Pons (tissue), 1 donor: ENCODE data around the gene MARS1.
"Not testable (repeated sequence)": the region's sequence is repeated elsewhere in the genome, so short reads cannot be mapped to it uniquely, and the experiment has no call there.

Experiments used
- DNase-seq: peaks from one replicate; pipeline ENCODE4 v3.0.0-alpha.2; 2016; ENCODE audit warnings: low spot score

Gene MARS1

DNA sequence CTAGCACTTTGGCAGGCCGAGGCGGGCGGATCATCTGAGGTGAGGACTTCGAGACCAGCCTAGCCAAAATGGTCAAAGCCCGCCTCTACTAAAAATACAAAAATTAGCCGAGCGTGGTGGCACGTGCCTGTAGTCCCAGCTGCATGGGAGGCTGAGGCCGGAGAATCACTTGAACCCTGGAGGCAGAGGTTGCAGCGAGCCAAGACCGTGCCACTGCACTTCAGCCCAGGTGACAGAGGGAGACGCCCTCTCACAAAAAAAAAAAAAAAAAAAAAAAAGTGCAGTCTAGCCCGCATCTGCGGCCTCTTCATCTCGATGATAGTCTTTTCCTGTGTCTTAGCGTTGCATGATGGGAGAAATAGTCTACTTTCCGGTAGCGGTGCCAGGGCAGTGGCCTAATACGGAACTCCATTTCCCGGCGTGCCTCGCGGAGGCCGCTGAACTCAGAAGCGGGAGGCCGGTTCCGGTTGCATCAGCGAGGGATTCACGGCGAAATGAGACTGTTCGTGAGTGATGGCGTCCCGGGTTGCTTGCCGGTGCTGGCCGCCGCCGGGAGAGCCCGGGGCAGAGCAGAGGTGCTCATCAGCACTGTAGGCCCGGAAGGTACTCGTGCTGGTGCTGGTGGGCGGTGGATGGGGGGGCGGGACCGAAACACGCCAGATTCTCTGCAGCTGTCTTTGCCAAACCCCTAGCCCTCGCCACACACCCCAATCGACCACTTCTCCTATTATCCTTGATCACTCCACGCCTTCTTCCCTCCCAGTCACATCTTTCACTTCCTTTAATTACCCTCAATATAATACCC lies at the start of gene MARS1:
Gene MARS1, plus strand, starts transcription at position 472 of the 805 bp plus-strand sequence. Its CDS starts 23 bp downstream, at position 495.
- DNase-seq = peak; percentile 98

GRCh38 chr12:57438400-57438799 lies 49.5 kb upstream of the MARS1 start:
- DNase-seq = no peak

GRCh38 chr12:57439762-57440266 lies 48.1 kb upstream of the MARS1 start:
- no peak for DNase-seq

DNA sequence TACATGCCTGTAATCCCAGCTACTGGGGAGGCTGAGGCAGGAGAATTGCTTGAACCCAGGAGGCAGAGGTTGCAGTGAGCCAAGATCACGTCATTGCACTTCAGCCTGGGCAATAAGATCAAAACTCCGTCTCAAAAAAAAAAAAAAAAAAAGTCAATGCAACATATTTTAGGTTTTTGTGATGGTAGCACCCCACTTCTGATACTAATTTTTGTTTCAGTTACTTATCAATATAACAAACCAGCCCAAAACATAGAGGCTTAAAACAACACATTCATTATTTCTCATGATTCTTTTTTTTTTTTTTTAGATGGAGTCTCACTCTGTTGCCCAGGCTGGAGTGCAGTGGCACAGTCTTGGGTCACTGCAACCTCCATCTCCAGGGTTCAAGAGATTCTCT lies 46.5 kb upstream of the MARS1 start:
- DNase-seq = not testable (repeated sequence)

DNA sequence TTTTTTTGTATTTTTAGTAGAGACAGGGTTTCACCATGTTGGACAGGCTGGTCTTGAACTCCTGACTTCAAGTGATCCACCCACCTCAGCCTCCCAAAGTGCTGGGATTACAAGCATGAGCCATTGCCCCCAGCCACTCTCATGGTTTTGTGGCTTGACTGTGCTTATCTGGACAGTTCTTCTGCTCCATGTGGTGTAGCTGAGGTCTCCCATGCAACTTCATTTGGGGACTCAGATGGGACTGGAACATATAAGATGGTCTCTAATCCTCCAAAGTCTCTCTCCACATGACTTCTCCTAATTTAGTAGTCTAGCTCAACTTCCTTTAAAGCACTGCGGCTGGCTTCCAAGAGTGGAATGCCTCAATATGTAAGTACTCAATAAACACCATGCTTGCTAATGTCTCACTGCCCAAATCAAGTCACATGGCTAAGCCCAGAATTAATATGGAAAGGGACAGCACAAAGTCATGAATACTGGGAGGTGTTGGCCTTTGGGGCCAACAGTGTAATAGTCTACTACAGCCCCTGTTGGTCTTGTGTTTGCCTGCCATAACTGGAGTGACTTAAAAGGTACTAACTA lies 45.9 kb upstream of the MARS1 start:
- no peak for DNase-seq

- not testable (repeated sequence) for DNase-seq
These were observed 43.5 kb upstream of the MARS1 start for GRCh38 chr12:57444337-57444736.

DNA sequence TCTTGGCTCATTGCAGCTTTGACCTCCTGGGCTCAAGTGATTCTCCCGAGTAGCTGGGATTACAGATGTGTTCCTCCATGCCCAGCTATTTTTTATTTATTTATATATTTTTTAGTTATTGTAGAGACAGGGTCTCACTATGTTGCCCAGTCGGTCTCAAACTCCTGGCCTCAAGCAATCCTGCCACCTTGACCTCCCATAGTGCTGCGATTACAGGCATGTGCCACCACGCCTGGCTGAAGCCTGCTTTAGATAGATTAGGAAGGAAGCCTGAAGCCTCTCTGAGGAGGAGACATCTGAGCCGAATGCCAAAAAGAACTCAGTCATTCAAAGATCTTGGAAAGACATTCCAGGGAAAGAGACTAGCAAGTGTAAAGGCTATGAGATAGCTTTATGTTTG lies 43.1 kb upstream of the MARS1 start:
- no peak for DNase-seq

- no peak for DNase-seq
These were observed 41.4 kb upstream of the MARS1 start for GRCh38 chr12:57446292-57446960.

DNA sequence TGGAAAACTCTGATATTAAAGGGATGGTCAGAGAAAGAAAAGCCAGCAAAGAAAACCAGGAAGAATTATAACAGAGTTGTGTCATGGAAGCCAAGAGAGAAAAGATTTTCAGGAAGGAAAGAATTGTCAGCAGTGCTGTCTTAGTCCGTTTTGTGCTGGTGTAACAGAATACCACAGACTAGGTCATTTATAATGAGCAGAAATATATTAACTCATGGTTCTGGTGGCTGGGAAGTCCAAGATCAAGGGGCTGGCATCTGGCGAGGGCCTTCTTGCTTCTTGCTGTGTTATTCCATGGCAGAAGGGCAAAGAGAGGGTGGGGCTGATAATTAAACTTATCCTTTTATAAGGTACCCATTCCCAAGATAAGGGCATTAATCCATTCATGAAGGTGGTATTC lies 39.2 kb upstream of the MARS1 start:
- no peak for DNase-seq

- no peak for DNase-seq
These were observed 38.5 kb upstream of the MARS1 start for GRCh38 chr12:57449375-57449774.

DNA sequence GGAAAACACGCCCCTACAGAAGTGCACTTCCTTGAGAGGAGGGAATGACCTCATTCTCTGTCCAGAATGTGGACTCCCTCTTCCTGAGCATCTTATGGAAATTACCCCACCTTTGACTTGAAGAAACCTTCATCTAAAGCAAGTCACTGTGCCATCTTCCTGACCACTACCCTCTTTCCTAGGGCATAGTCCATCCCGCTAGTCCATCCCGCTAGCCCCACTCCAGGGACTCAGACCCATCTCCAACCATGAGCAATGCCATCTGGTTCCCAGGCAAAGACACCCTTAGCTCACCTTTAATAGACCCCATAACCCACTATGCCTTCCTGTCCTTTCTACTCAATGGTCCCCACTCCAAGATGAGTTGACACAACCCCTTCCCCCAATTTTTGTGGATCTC lies 37.8 kb upstream of the MARS1 start:
- DNase-seq = no peak

GRCh38 chr12:57451233-57451778 lies 36.6 kb upstream of the MARS1 start:
- DNase-seq = no peak

DNA sequence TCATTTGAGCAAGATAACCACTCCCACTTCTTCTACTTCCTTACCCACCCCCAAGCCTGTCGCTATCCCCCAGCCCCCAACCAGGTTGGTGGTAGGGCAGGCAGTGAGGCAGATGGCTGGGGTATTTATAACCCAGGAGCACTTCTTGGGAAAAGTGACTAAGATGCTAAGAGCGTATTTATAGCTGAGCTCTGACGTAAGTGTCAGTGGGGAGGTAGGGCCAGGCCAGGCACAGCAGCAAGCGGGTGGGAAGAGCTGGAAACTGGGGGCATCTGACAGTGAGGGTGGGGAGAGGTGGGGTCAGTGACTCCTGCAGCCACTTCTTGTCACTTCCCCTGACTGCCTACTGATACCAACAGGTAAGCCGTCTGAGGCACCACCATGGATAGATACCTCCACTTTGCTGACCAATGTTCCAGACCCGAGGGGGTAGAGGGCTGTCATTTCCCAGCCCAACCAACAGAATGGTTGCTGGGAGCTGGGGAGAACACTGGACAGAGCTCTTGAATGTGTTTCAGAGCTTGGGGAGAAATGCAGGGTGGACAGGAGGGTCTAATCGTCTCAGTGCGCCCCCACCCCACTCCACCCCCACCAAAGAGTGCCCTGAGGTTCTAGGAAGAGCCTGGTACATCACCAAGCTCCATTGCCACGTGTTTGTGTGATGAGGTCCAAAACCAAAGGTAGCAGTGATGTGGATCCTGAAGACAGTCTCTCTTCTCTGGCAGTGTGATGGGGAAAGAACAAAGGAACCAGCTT lies 35.5 kb upstream of the MARS1 start:
- no peak for DNase-seq

GRCh38 chr12:57452937-57453509 lies 34.8 kb upstream of the MARS1 start:
- DNase-seq = peak; percentile 64

GRCh38 chr12:57454213-57454565 lies 33.7 kb upstream of the MARS1 start:
- no peak for DNase-seq

GRCh38 chr12:57454566-57455373 lies 33.1 kb upstream of the MARS1 start, which contains the start of gene INHBE:
TSS of gene INHBE (plus strand) at chr12:57455307. CDS start at chr12:57455537, 230 bp downstream.
- no peak for DNase-seq

DNA sequence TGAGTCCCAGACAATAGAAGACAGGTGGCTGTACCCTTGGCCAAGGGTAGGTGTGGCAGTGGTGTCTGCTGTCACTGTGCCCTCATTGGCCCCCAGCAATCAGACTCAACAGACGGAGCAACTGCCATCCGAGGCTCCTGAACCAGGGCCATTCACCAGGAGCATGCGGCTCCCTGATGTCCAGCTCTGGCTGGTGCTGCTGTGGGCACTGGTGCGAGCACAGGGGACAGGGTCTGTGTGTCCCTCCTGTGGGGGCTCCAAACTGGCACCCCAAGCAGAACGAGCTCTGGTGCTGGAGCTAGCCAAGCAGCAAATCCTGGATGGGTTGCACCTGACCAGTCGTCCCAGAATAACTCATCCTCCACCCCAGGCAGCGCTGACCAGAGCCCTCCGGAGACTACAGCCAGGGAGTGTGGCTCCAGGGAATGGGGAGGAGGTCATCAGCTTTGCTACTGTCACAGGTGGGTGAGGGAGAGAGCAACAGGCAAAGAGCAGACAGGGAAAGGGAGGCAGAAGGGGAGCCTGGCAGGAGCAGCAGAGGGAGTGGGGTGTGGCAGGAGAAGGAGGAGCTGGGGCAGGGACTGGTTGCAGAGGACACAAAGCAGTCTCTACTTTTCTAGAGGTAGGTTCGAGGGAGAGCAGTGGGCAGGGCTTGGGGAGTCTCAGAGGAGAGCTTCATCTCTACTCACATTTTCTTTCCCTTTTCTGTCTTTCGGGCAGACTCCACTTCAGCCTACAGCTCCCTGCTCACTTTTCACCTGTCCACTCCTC lies 32.3 kb upstream of the MARS1 start:
- no peak for DNase-seq

GRCh38 chr12:57456145-57456700 lies 31.6 kb upstream of the MARS1 start:
- peak; percentile 22 for DNase-seq

DNA sequence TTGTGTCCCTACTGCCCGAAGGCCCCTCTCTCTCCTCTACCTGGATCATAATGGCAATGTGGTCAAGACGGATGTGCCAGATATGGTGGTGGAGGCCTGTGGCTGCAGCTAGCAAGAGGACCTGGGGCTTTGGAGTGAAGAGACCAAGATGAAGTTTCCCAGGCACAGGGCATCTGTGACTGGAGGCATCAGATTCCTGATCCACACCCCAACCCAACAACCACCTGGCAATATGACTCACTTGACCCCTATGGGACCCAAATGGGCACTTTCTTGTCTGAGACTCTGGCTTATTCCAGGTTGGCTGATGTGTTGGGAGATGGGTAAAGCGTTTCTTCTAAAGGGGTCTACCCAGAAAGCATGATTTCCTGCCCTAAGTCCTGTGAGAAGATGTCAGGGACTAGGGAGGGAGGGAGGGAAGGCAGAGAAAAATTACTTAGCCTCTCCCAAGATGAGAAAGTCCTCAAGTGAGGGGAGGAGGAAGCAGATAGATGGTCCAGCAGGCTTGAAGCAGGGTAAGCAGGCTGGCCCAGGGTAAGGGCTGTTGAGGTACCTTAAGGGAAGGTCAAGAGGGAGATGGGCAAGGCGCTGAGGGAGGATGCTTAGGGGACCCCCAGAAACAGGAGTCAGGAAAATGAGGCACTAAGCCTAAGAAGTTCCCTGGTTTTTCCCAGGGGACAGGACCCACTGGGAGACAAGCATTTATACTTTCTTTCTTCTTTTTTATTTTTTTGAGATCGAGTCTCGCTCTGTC lies 31.0 kb upstream of the MARS1 start:
- no peak for DNase-seq
